ENCODE results near the gene PITRM1.

The PITRM1 gene

DNA sequence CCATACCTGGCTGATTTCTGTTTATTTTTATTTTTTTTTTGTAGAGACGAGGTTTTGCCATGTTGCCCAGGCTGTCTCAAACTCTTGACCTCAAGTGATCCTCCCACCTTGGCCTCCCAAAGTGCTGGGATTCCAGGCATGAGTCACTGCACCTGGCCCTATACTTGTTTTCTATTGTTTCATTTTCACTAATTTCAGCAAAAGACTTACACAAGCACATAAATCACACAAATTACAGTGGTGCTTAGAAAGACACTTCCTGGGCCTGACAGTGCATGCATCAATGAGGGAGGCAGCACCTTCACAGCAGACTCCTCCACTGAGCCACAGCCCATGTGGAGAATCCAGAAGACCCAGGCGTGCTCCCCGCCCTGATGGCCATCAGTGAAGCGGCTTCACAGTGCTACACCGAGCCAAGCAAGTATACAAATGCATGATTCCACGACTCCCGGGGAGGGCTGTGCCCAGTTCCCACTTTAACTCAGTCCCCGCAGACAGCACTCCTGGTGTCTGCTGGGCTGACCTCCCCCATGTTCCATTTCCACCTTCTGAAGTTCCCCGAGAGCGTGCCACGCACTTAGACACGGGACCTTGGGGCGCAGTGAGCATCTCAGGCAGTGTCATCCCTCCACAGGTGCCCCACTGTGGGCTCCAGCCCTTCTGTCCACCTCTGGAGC, 20.6 kb downstream of the PITRM1 start:
- Histone ChIP-seq H3K9ac (ENCODE audit: low read length) (no peak overlapping the region), H3K36me3 (ENCODE audit: control insufficient read depth, insufficient read depth, low read length) (peaks cover 3% of the 10 kb centered on the region), H2AK5ac (ENCODE audit: low read length) (no peak overlapping the region), H4K5ac (ENCODE audit: low read length) (no peak overlapping the region), H3K4me1 (ENCODE audit: control insufficient read depth, low read depth, low read length) (no peaks in the 10 kb centered on the region), H3K56ac (ENCODE audit: low read length) (no peak overlapping the region), H3K79me2 (ENCODE audit: control insufficient read depth, insufficient read depth, low read length) (no peaks in the 10 kb centered on the region), H2BK120ac (ENCODE audit: low read depth, low read length) (no peak overlapping the region), H3K27me3 (ENCODE audit: insufficient read depth, low read length, poor library complexity) (no peaks in the 10 kb centered on the region), H3K79me1 (ENCODE audit: low read length) (no peaks in the 10 kb centered on the region), H2BK15ac (replicated peaks; ENCODE audit: low read depth) (no peak overlapping the region), H3K23ac (ENCODE audit: low read length) (no peak overlapping the region), H3K4me2 (ENCODE audit: low read length) (no peak overlapping the region), H4K8ac (ENCODE audit: low read depth, low read length) (no peak overlapping the region), H3K18ac (ENCODE audit: low read length) (no peak overlapping the region), H3K4me3 (ENCODE audit: low read length) (no peak overlapping the region), H3K4ac (ENCODE audit: low read depth, low read length) (no peak overlapping the region), H3K27ac (ENCODE audit: low read depth, low read length) (no peak overlapping the region), H2BK5ac (ENCODE audit: low read length) (no peak overlapping the region)
- no CpG with 5 or more reads among the region's 13 CpGs for whole genome bisulfite sequencing (ENCODE audit: extremely low coverage, insufficient coverage, low lambda C conversion rate)
- DNase-seq: no peak

DNA sequence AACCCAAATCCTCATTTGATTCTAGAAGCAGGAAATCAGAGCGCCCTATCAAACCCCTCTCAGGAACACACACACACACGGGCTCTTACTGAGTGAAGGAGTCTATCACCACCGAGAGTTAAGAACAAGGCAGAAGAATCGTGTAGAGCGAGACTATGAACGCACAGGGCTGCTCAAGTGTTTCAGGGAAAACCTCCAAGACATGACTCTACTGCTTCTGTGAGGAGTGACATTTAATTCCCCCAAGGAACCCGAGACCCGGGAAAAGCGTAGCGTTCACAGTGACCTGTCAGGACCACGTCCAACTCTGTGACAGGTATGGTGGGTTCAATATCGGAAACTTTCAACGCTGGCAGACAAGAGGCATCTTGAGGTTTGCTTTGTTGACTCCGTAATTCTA, 21.6 kb downstream of the PITRM1 start:
- H3K79me1 ChIP-seq (ENCODE audit: low read length): no peaks in the 10 kb centered on the region
- no peaks in the 10 kb centered on the region for H3K79me2 ChIP-seq (ENCODE audit: control insufficient read depth, insufficient read depth, low read length)
- no peak overlapping the region for H3K4ac ChIP-seq (ENCODE audit: low read depth, low read length)
- H2BK120ac ChIP-seq (ENCODE audit: low read depth, low read length): no peak overlapping the region
- no peak overlapping the region for H3K23ac ChIP-seq (ENCODE audit: low read length)
- no peaks in the 10 kb centered on the region for H3K4me1 ChIP-seq (ENCODE audit: control insufficient read depth, low read depth, low read length)
- H3K27me3 ChIP-seq (ENCODE audit: insufficient read depth, low read length, poor library complexity): no peaks in the 10 kb centered on the region
- H4K5ac ChIP-seq (ENCODE audit: low read length): no peak overlapping the region
- no peak for DNase-seq
- no peak overlapping the region for H3K9ac ChIP-seq (ENCODE audit: low read length)
- H3K4me2 ChIP-seq (ENCODE audit: low read length): no peak overlapping the region
- H3K18ac ChIP-seq (ENCODE audit: low read length): no peak overlapping the region
- no peak overlapping the region for H2AK5ac ChIP-seq (ENCODE audit: low read length)
- H3K27ac ChIP-seq (ENCODE audit: low read depth, low read length): no peak overlapping the region
- no peak overlapping the region for H3K56ac ChIP-seq (ENCODE audit: low read length)
- H2BK5ac ChIP-seq (ENCODE audit: low read length): no peak overlapping the region
- no CpG with 5 or more reads among the region's 14 CpGs for WGBS (ENCODE audit: extremely low coverage, insufficient coverage, low lambda C conversion rate)
- no peak overlapping the region for H4K8ac ChIP-seq (ENCODE audit: low read depth, low read length)
- no peak overlapping the region for H3K4me3 ChIP-seq (ENCODE audit: low read length)
- no peak overlapping the region for H2BK15ac ChIP-seq (replicated peaks; ENCODE audit: low read depth)
- H3K36me3 ChIP-seq (ENCODE audit: control insufficient read depth, insufficient read depth, low read length): peaks cover 3% of the 10 kb centered on the region

DNA sequence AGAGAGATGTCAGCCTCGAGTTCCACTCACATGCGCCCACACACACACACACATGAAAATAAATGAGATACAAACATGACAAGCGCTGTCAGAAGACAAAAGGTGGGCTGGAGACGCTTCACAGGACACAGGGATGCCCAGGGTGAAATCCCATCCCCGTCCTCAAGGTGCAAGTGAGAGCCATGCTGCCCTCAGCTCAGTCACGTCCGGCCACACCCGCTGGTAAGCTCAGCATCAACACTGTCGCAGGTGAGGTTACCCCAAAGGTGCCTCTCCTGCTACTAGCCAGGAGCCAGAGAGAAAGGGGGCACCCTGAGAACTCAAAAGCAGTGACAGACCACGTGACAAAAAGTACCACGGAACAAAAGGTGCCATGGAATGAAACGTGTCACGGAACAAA, 22.2 kb downstream of the PITRM1 start:
- Histone ChIP-seq H3K36me3 (ENCODE audit: control insufficient read depth, insufficient read depth, low read length) (peaks cover 4% of the 10 kb centered on the region), H3K23ac (ENCODE audit: low read length) (no peak overlapping the region)

DNA sequence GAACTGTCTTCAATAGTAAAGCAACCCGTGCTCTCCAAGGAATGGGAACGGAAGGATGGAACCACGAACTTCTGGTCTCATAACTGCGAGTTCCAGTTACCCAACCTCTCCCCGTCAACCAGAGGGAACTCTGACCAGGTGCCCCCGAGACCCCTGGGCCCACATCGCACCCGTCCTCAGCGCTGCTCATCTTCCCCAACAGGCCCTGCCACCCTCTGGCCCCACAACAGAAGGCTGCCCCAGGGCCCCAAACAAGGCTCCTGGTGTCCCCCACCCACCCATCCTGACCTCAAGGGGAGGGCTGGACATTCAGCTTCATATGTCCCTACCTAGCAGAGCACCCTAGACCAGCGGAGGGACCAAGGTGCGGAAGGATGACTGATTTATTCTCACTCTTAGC, 22.7 kb downstream of the PITRM1 start:
- Histone ChIP-seq H3K4me2 (ENCODE audit: low read length) (no peak overlapping the region), H2BK15ac (replicated peaks; ENCODE audit: low read depth) (no peak overlapping the region), H3K23ac (ENCODE audit: low read length) (no peak overlapping the region), H3K4me1 (ENCODE audit: control insufficient read depth, low read depth, low read length) (no peaks in the 10 kb centered on the region), H3K27ac (ENCODE audit: low read depth, low read length) (no peak overlapping the region), H3K36me3 (ENCODE audit: control insufficient read depth, insufficient read depth, low read length) (peaks cover 7% of the 10 kb centered on the region), H2BK5ac (ENCODE audit: low read length) (no peak overlapping the region), H3K79me1 (ENCODE audit: low read length) (no peaks in the 10 kb centered on the region), H4K5ac (ENCODE audit: low read length) (no peak overlapping the region), H3K27me3 (ENCODE audit: insufficient read depth, low read length, poor library complexity) (no peaks in the 10 kb centered on the region), H2AK5ac (ENCODE audit: low read length) (no peak overlapping the region), H3K4ac (ENCODE audit: low read depth, low read length) (no peak overlapping the region), H3K4me3 (ENCODE audit: low read length) (no peak overlapping the region), H3K9ac (ENCODE audit: low read length) (no peak overlapping the region), H3K56ac (ENCODE audit: low read length) (no peak overlapping the region), H4K8ac (ENCODE audit: low read depth, low read length) (no peak overlapping the region), H3K18ac (ENCODE audit: low read length) (no peak overlapping the region), H3K79me2 (ENCODE audit: control insufficient read depth, insufficient read depth, low read length) (no peaks in the 10 kb centered on the region), H2BK120ac (ENCODE audit: low read depth, low read length) (no peak overlapping the region)
- WGBS (ENCODE audit: extremely low coverage, insufficient coverage, low lambda C conversion rate): no CpG with 5 or more reads among the region's 11 CpGs
- DNase-seq: no peak

More for the DNA sequence above, 22.2 kb downstream of the PITRM1 start:
- Histone ChIP-seq H3K18ac (ENCODE audit: low read length) (no peak overlapping the region), H3K27ac (ENCODE audit: low read depth, low read length) (no peak overlapping the region), H3K79me1 (ENCODE audit: low read length) (no peaks in the 10 kb centered on the region), H3K27me3 (ENCODE audit: insufficient read depth, low read length, poor library complexity) (no peaks in the 10 kb centered on the region), H4K5ac (ENCODE audit: low read length) (no peak overlapping the region), H3K4ac (ENCODE audit: low read depth, low read length) (no peak overlapping the region), H3K4me3 (ENCODE audit: low read length) (no peak overlapping the region), H4K8ac (ENCODE audit: low read depth, low read length) (no peak overlapping the region), H2BK120ac (ENCODE audit: low read depth, low read length) (no peak overlapping the region), H3K79me2 (ENCODE audit: control insufficient read depth, insufficient read depth, low read length) (no peaks in the 10 kb centered on the region), H2AK5ac (ENCODE audit: low read length) (no peak overlapping the region), H3K9ac (ENCODE audit: low read length) (no peak overlapping the region), H2BK15ac (replicated peaks; ENCODE audit: low read depth) (no peak overlapping the region), H3K56ac (ENCODE audit: low read length) (no peak overlapping the region), H2BK5ac (ENCODE audit: low read length) (no peak overlapping the region), H3K4me2 (ENCODE audit: low read length) (no peak overlapping the region), H3K4me1 (ENCODE audit: control insufficient read depth, low read depth, low read length) (no peaks in the 10 kb centered on the region)
- no peak for DNase-seq
- WGBS (ENCODE audit: extremely low coverage, insufficient coverage, low lambda C conversion rate): no CpG with 5 or more reads among the region's 13 CpGs

DNA sequence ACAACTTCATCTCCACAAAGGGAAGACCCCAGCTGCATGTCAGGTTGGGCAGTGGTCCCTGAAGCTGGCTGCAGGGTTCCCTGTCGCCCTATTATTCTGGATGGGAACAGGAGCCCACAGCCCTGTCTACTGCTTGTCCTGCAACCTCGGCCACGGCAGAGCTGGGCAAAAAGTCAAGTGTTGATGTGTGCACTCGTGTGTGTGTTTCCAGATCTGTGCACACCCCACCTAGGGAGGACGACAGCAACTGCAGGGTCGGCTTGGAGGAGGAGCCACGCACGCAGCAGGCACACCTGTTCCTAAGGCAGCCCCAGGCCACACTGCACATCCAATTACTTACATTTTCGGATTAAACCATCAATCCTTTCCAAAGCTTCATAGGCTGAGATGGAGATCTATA, 23.6 kb downstream of the PITRM1 start:
- H3K18ac ChIP-seq (ENCODE audit: low read length): no peak overlapping the region
- peaks cover 8% of the 10 kb centered on the region for H3K36me3 ChIP-seq (ENCODE audit: control insufficient read depth, insufficient read depth, low read length)
- WGBS (ENCODE audit: extremely low coverage, insufficient coverage, low lambda C conversion rate): no CpG with 5 or more reads among the region's 9 CpGs
- no peaks in the 10 kb centered on the region for H3K4me1 ChIP-seq (ENCODE audit: control insufficient read depth, low read depth, low read length)
- H2BK5ac ChIP-seq (ENCODE audit: low read length): no peak overlapping the region
- no peak overlapping the region for H2BK15ac ChIP-seq (replicated peaks; ENCODE audit: low read depth)
- no peak for DNase-seq
- no peak overlapping the region for H2AK5ac ChIP-seq (ENCODE audit: low read length)
- no peaks in the 10 kb centered on the region for H3K79me1 ChIP-seq (ENCODE audit: low read length)
- H4K5ac ChIP-seq (ENCODE audit: low read length): no peak overlapping the region
- H3K9ac ChIP-seq (ENCODE audit: low read length): no peak overlapping the region
- H3K56ac ChIP-seq (ENCODE audit: low read length): no peak overlapping the region
- H4K8ac ChIP-seq (ENCODE audit: low read depth, low read length): no peak overlapping the region
- H3K27me3 ChIP-seq (ENCODE audit: insufficient read depth, low read length, poor library complexity): no peaks in the 10 kb centered on the region
- no peak overlapping the region for H3K4me2 ChIP-seq (ENCODE audit: low read length)
- no peak overlapping the region for H3K23ac ChIP-seq (ENCODE audit: low read length)
- H3K27ac ChIP-seq (ENCODE audit: low read depth, low read length): no peak overlapping the region
- no peaks in the 10 kb centered on the region for H3K79me2 ChIP-seq (ENCODE audit: control insufficient read depth, insufficient read depth, low read length)
- H2BK120ac ChIP-seq (ENCODE audit: low read depth, low read length): no peak overlapping the region
- no peak overlapping the region for H3K4ac ChIP-seq (ENCODE audit: low read depth, low read length)
- no peak overlapping the region for H3K4me3 ChIP-seq (ENCODE audit: low read length)

DNA sequence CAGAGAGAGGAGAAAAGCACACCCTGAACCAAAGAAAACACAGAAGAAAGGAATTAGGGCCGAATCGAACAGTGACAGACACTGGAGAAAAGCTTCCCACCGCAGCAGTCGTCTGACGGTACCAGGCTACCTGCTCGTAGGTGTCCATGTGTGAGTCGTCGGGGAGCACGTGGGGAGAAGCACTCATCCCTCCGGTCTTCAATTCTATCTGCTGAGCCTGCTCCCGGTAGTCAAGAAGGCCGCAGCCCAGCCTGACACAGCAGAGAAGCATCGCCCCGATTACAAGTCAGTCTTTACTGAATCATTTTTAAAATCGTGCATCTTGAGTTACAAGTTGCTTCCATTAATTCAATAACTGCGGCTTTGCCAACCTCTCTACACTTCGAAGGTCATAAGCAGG, 24.5 kb downstream of the PITRM1 start:
- Histone ChIP-seq H3K56ac (ENCODE audit: low read length) (no peak overlapping the region), H3K4me1 (ENCODE audit: control insufficient read depth, low read depth, low read length) (no peaks in the 10 kb centered on the region), H2AK5ac (ENCODE audit: low read length) (no peak overlapping the region), H3K9ac (ENCODE audit: low read length) (no peak overlapping the region), H3K4me2 (ENCODE audit: low read length) (no peak overlapping the region), H3K4me3 (ENCODE audit: low read length) (no peak overlapping the region), H3K79me1 (ENCODE audit: low read length) (no peaks in the 10 kb centered on the region), H3K23ac (ENCODE audit: low read length) (no peak overlapping the region), H3K79me2 (ENCODE audit: control insufficient read depth, insufficient read depth, low read length) (no peaks in the 10 kb centered on the region), H2BK15ac (replicated peaks; ENCODE audit: low read depth) (no peak overlapping the region), H2BK5ac (ENCODE audit: low read length) (no peak overlapping the region), H4K5ac (ENCODE audit: low read length) (no peak overlapping the region), H3K36me3 (ENCODE audit: control insufficient read depth, insufficient read depth, low read length) (peaks cover 10% of the 10 kb centered on the region), H3K18ac (ENCODE audit: low read length) (no peak overlapping the region), H4K8ac (ENCODE audit: low read depth, low read length) (no peak overlapping the region), H2BK120ac (ENCODE audit: low read depth, low read length) (no peak overlapping the region), H3K27me3 (ENCODE audit: insufficient read depth, low read length, poor library complexity) (no peaks in the 10 kb centered on the region), H3K4ac (ENCODE audit: low read depth, low read length) (no peak overlapping the region), H3K27ac (ENCODE audit: low read depth, low read length) (no peak overlapping the region)
- no CpG with 5 or more reads among the region's 17 CpGs for WGBS (ENCODE audit: extremely low coverage, insufficient coverage, low lambda C conversion rate)
- no peak for DNase-seq

All from mesendoderm (in vitro differentiated cells).